H1 (cell line): ENCODE results near the gene OXLD1. TPM values are rescaled to one million over a fixed set of nuclear protein-coding genes. Genes with fewer than 3 reads are reported as not detected.

ENCODE experiments used
- CTCF ChIA-PET: fragments of 300-600 bp; sonication (Branson Sonifier 250); formaldehyde crosslinking; loops from one replicate; lab custom pipeline; 2021; ENCODE audit not compliant: partially characterized antibody; lab: Charles Lee
- POLR2A ChIA-PET: fragments of 300-600 bp; sonication (Branson Sonifier 250); formaldehyde crosslinking; loops from one replicate; lab custom pipeline; 2021; ENCODE audit warnings: inconsistent platforms; ENCODE audit not compliant: partially characterized antibody; lab: Charles Lee
- DNase-seq, 2 experiments: peaks; one replicate each; pipeline versions ENCODE4 v3.0.0 to v3.0.0-alpha.2; 2010 to 2022; ENCODE audit warnings: low spot score in 2 of 2, low read depth in 1 of 2, mixed read lengths in 1 of 2
- FAIRE-seq: peaks from 2 replicates; lab custom pipeline; 2011; peaks lifted over from hg19 to GRCh38; lab: Jason Lieb, UNC
- H2AFZ ChIP-seq: 2 replicates; pipeline ENCODE4 v1.8.1; 2012; ENCODE audit warnings: low read length, inconsistent platforms
- H2AK5ac ChIP-seq: 2 replicates; pipeline ENCODE4 v1.6.1; 2013; ENCODE audit warnings: low read depth, low read length
- H2BK120ac ChIP-seq: replicated peaks from 2 replicates; pipeline ENCODE3; 2013; ENCODE audit warnings: low read depth, low read length, inconsistent platforms
- H2BK12ac ChIP-seq: 2 replicates; pipeline ENCODE4 v1.6.1; 2013; ENCODE audit warnings: low read depth, low read length
- H2BK15ac ChIP-seq: 2 replicates; pipeline ENCODE4 v1.6.1; 2013; ENCODE audit warnings: low read length
- H2BK20ac ChIP-seq: 2 replicates; pipeline ENCODE4 v1.6.1; 2013; ENCODE audit warnings: low read length
- H2BK5ac ChIP-seq: 2 replicates; pipeline ENCODE4 v1.6.1; 2013; ENCODE audit warnings: low read depth, low read length
- H3K14ac ChIP-seq: 2 replicates; pipeline ENCODE4 v1.6.1; 2013; ENCODE audit warnings: inconsistent platforms; ENCODE audit not compliant: insufficient read length
- H3K18ac ChIP-seq: 2 replicates; pipeline ENCODE4 v1.6.1; 2013; ENCODE audit warnings: low read length; ENCODE audit errors: extremely low read depth
- H3K23ac ChIP-seq: 2 replicates; pipeline ENCODE4 v1.6.1; 2013; ENCODE audit warnings: inconsistent platforms; ENCODE audit not compliant: insufficient read length
- H3K23me2 ChIP-seq: 2 replicates; pipeline ENCODE4 v1.6.1; 2013; ENCODE audit warnings: low read depth, low read length
- H3K27ac ChIP-seq: 2 replicates; pipeline ENCODE4 v1.6.1; 2011; ENCODE audit warnings: low read depth, low read length, inconsistent platforms
- H3K27me3 ChIP-seq, 4 experiments: replicated peaks in 1 of 4; 1 replicate in 1 of 4; 2 replicates in 3 of 4; pipeline versions ENCODE4 v1.6.1 to v1.8.1; 2011 to 2013; ENCODE audit warnings: low read length in 3 of 4, mild to moderate bottlenecking in 3 of 4, inconsistent platforms in 2 of 4, mixed read lengths in 2 of 4, moderate library complexity in 1 of 4; ENCODE audit not compliant: control insufficient read depth in 3 of 4, insufficient read depth in 3 of 4; ENCODE audit errors: extremely low read depth in 1 of 4
- H3K36me3 ChIP-seq, 4 experiments: 2 replicates each; pipeline versions ENCODE4 v1.6.1 to v1.8.1; 2011 to 2013; ENCODE audit warnings: mild to moderate bottlenecking in 4 of 4, low read length in 3 of 4, moderate library complexity in 2 of 4, control low read depth in 1 of 4, inconsistent platforms in 1 of 4; ENCODE audit not compliant: insufficient read depth in 4 of 4, control insufficient read depth in 2 of 4
- H3K4ac ChIP-seq: replicated peaks from 2 replicates; pipeline ENCODE3; 2013; ENCODE audit warnings: low read length, low read depth, mixed read lengths, inconsistent platforms; ENCODE audit not compliant: insufficient read length
- H3K4me1 ChIP-seq, 4 experiments: replicated peaks in 1 of 4; 1 replicate in 1 of 4; 2 replicates in 3 of 4; pipeline versions ENCODE4 v1.6.1 to v1.8.1; 2011 to 2013; ENCODE audit warnings: low read length in 3 of 4, inconsistent platforms in 2 of 4, mixed read lengths in 1 of 4; ENCODE audit not compliant: insufficient read depth in 4 of 4, control insufficient read depth in 3 of 4
- H3K4me2 ChIP-seq, 2 experiments: 2 replicates each; pipeline versions ENCODE4 v1.6.1 to v1.8.1; 2011 to 2013; ENCODE audit warnings: low read depth in 2 of 2, low read length in 2 of 2, control low read depth in 1 of 2, inconsistent platforms in 1 of 2, mild to moderate bottlenecking in 1 of 2; ENCODE audit not compliant: insufficient read depth in 1 of 2
- H3K4me3 ChIP-seq, 4 experiments: fragments of 200-600, 300-600 bp in 1 of 4; sonication (generic), shearing (Covaris generic), sonication (Bioruptor Twin) in 1 of 4; 2 replicates each; pipeline versions ENCODE4 v1.5.1 to v1.8.1; 2011 to 2016; ENCODE audit warnings: low read length in 4 of 4, low read depth in 3 of 4, control low read depth in 2 of 4, inconsistent platforms in 2 of 4, mild to moderate bottlenecking in 2 of 4, mixed read lengths in 1 of 4, moderate library complexity in 1 of 4; ENCODE audit not compliant: insufficient read depth in 2 of 4; ENCODE audit errors: extremely low read depth in 1 of 4
- H3K56ac ChIP-seq: replicated peaks from 2 replicates; pipeline ENCODE3; 2013; ENCODE audit warnings: low read depth, mild to moderate bottlenecking, mixed read lengths, low read length, inconsistent platforms; ENCODE audit not compliant: insufficient read length
- H3K79me1 ChIP-seq: 2 replicates; pipeline ENCODE4 v1.6.1; 2013; ENCODE audit warnings: low read depth, low read length, control low read depth
- H3K79me2 ChIP-seq, 2 experiments: 2 replicates each; pipeline versions ENCODE4 v1.6.1 to v1.8.1; 2012 to 2013; ENCODE audit warnings: low read length in 2 of 2, mild to moderate bottlenecking in 2 of 2, inconsistent platforms in 1 of 2; ENCODE audit not compliant: insufficient read depth in 2 of 2, control insufficient read depth in 1 of 2
- H3K9ac ChIP-seq, 4 experiments: replicated peaks in 1 of 4; 1 replicate in 1 of 4; 2 replicates in 3 of 4; pipeline versions ENCODE4 v1.6.1 to v1.8.1; 2011 to 2013; ENCODE audit warnings: low read depth in 3 of 4, low read length in 3 of 4, control low read depth in 2 of 4, mild to moderate bottlenecking in 2 of 4, moderate library complexity in 2 of 4, inconsistent platforms in 1 of 4; ENCODE audit errors: extremely low read depth in 1 of 4
- H3K9me3 ChIP-seq, 2 experiments: 2 replicates each; pipeline versions ENCODE4 v1.6.1 to v1.8.1; 2012 to 2013; ENCODE audit warnings: mild to moderate bottlenecking in 2 of 2, moderate library complexity in 2 of 2, control low read depth in 1 of 2, inconsistent platforms in 1 of 2, low read depth in 1 of 2, low read length in 1 of 2, mixed read lengths in 1 of 2; ENCODE audit not compliant: insufficient read depth in 2 of 2
- H4K20me1 ChIP-seq, 2 experiments: replicated peaks in 1 of 2; 2 replicates each; pipeline versions ENCODE3 to v1.8.1; 2011 to 2013; ENCODE audit warnings: inconsistent platforms in 2 of 2, low read length in 2 of 2, mild to moderate bottlenecking in 1 of 2; ENCODE audit not compliant: insufficient read depth in 2 of 2, control insufficient read depth in 1 of 2
- H4K5ac ChIP-seq: 2 replicates; pipeline ENCODE4 v1.6.1; 2013; ENCODE audit warnings: low read length, low read depth, mixed read lengths, inconsistent platforms; ENCODE audit not compliant: insufficient read length
- H4K8ac ChIP-seq: 2 replicates; pipeline ENCODE4 v1.8.0; 2013; ENCODE audit warnings: mild to moderate bottlenecking, moderate library complexity, low read length, inconsistent platforms; ENCODE audit not compliant: insufficient read depth; ENCODE audit errors: extremely low read depth
- H4K91ac ChIP-seq: replicated peaks from 2 replicates; pipeline ENCODE3; 2013; ENCODE audit warnings: low read length, mixed read lengths, inconsistent platforms; ENCODE audit not compliant: insufficient read length
- ASH2L ChIP-seq: fragments of 200-600, 300-600 bp; sonication (generic); IDR thresholded peaks from one replicate; pipeline ENCODE4 v1.7.1; 2017; ENCODE audit warnings: low read length
- JUND ChIP-seq: IDR thresholded peaks from 2 replicates; pipeline ENCODE4 v1.6.1; 2011; ENCODE audit warnings: mild to moderate bottlenecking, improper control_type of control experiment, low read length
- MAFK ChIP-seq: IDR thresholded peaks from 2 replicates; pipeline ENCODE4 v1.6.1; 2012; ENCODE audit warnings: low read depth, mild to moderate bottlenecking, improper control_type of control experiment, low read length
- NANOG ChIP-seq: IDR thresholded peaks from 2 replicates; pipeline ENCODE4 v1.6.1; 2011; ENCODE audit warnings: low read length, low read depth, mild to moderate bottlenecking, inconsistent platforms; ENCODE audit not compliant: insufficient read depth, poor library complexity, severe bottlenecking
- NRF1 ChIP-seq: IDR thresholded peaks from 2 replicates; pipeline ENCODE4 v1.6.1; 2011; ENCODE audit warnings: mild to moderate bottlenecking, low read depth, low read length, improper control_type of control experiment
- POLR2A ChIP-seq, 2 experiments: IDR thresholded peaks; 1 replicate in 1 of 2; 2 replicates in 1 of 2; pipeline ENCODE4 v1.6.1; 2011; ENCODE audit warnings: low read depth in 2 of 2, low read length in 2 of 2, mild to moderate bottlenecking in 2 of 2; ENCODE audit errors: control extremely low read depth in 1 of 2
- RFX5 ChIP-seq: IDR thresholded peaks from 2 replicates; pipeline ENCODE4 v1.6.1; 2011; ENCODE audit warnings: low read depth, low read length, improper control_type of control experiment, borderline replicate concordance
- RNF2 ChIP-seq: fragments of 200-900, 300-1000 bp; sonication (generic); IDR thresholded peaks from 2 replicates; pipeline ENCODE4 v1.7.1; 2016; ENCODE audit warnings: borderline replicate concordance, low read depth, mild to moderate bottlenecking, antibody characterized with exemption, low read length; ENCODE audit not compliant: poor library complexity, severe bottlenecking; ENCODE audit errors: missing control alignments
- SP1 ChIP-seq: IDR thresholded peaks from 2 replicates; pipeline ENCODE4 v1.6.1; 2011; ENCODE audit warnings: low read depth, low read length
- SRF ChIP-seq: IDR thresholded peaks from 2 replicates; pipeline ENCODE4 v1.6.1; 2011; ENCODE audit warnings: mild to moderate bottlenecking, low read depth, low read length, moderate library complexity
- TAF7 ChIP-seq: optimal IDR thresholded peaks from 2 replicates; pipeline ENCODE3; 2011; ENCODE audit warnings: low read depth, mild to moderate bottlenecking, inconsistent platforms, low read length, moderate library complexity, borderline replicate concordance
- WGBS, 2 experiments: shearing (Covaris generic) in 1 of 2; methylation state at CpG; one replicate each; pipeline versions ENCODE4 v1.1.6 to v1.1.7; 2013 to 2015; ENCODE audit warnings: low lambda C conversion rate in 2 of 2, mixed read lengths in 2 of 2, inconsistent platforms in 1 of 2, low coverage in 1 of 2, missing lambda C conversion rate in 1 of 2; ENCODE audit not compliant: insufficient replicate concordance in 2 of 2, insufficient coverage in 1 of 2, insufficient read length in 1 of 2; ENCODE audit errors: extremely low coverage in 1 of 2, missing lambda C conversion rate in 1 of 2; 5-methylcytosine and 5-hydroxymethylcytosine counted together
- polyA plus RNA-seq, 7 experiments: library from polyadenylated mRNA; depleted of rRNA in 3 of 7; stranded (reverse) in 5 of 7; unstranded in 2 of 7; fragments of >200 nt in 5 of 7; fragments of 200-250 nt in 2 of 7; gene quantifications; 1 replicate in 5 of 7; 2 replicates in 1 of 7; 4 replicates in 1 of 7; pipeline versions ENCODE4 v1.2.1 to v1.2.3, GENCODE V29; 2011 to 2013; ENCODE audit warnings: missing spikeins in 2 of 7, mixed read lengths in 2 of 7
- total RNA-seq: library from RNA; stranded (reverse); fragmentation: NEBNext Ultra II Directional; extraction: Animal tissue kit (Norgen Biotek cat#: 25700); gene quantifications from 2 replicates; pipeline ENCODE4 v1.2.1, GENCODE V29; 2021

OXLD1 gene
- total and polyA plus RNA-seq, 2 of the 8 experiments (the other 6 are each of a cell fraction or from before 2014, with no cell fraction given) = 41.5 to 61.9 TPM

DNA sequence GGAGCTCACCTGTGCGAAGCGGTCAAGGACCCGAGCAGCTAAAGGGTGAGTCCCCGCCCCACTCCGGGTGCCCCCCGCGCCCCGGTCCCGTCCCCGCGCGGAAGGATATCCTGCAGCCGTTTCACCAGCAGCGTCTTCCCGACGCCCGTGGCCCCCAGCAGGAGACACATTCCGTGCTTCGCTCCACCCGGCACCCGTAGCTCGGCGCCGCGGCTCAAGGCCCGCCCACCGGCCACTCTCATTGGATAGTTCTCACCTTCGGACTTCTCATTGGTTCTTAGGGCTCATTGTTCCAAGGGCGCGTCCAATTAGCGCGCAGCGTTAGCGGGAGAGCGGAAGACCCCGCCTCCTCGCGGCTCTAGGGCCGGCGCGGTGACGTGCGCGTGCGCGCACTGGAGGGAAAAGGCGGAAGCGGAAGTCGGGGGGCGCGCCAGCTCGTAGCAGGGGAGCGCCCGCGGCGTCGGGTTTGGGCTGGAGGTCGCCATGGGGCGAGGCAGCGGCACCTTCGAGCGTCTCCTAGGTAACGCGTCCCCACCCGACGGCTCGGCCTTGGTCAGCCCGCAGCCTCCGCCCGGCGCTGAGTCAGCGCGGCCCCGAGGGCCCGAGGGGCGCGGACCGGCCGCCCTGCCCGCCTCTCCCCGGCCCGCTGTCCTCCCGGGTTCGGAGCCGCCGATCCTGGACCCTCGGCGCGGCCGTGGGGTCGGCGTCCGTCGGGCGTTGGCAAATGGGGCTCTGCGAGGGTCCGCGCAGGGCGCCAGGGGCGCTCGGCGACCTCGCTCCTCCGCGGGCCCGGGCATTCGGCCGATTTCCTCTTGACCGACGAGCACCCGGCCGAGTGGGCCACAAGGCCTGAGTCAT lies 17.4 kb upstream of the OXLD1 start, which contains the start of the genes ARL16 and HGS:
ARL16 (minus strand) TSS at position 214 of the 858 bp plus-strand sequence; CDS start at position 170, 44 bp downstream.
HGS (plus strand) TSS at position 428 of the 858 bp plus-strand sequence; CDS start at position 484, 56 bp downstream.
- FAIRE-seq (no peak), DNase-seq (peak; percentile 97 to 98)
- Histone ChIP-seq H3K4ac (no peak within 1 kb of the TSS), H3K79me1 (peaks cover 15% of the 10 kb centered on the region), H3K27ac (peak within 1 kb of the TSS; percentile 58), H2AFZ (no peak within 1 kb of the TSS), H3K36me3 (peaks cover 2 to 20% (median 16%) of the 10 kb centered on the region in 4 experiments; a peak in 6 of 8 replicates), H3K4me1 (peaks cover 3 to 14% (median 7%) of the 10 kb centered on the region in 4 experiments; a peak in 6 of 7 replicates), H3K23ac (no peak within 1 kb of the TSS), H3K14ac (no peak within 1 kb of the TSS), H4K8ac (peak within 1 kb of the TSS; percentile 90), H4K5ac (peak within 1 kb of the TSS; percentile 56), H2BK12ac (no peak within 1 kb of the TSS), H4K91ac (peak within 1 kb of the TSS; percentile 34), H3K56ac (peak within 1 kb of the TSS; percentile 70), H3K4me3 (peak within 1 kb of the TSS; percentile 76 to 89 (median 87)), H3K23me2 (peaks cover 12% of the 10 kb centered on the region), H2AK5ac (peak within 1 kb of the TSS; percentile 95; the same call in 1 of the 2 replicates), H2BK20ac (no peak within 1 kb of the TSS), H2BK120ac (no peak within 1 kb of the TSS), H2BK15ac (0 out of 2 replicates have a peak within 1 kb of the TSS, but pooled peaks have one; percentile 61), H4K20me1 (peaks cover 0 to 27% of the 10 kb centered on the region in 2 experiments), H3K18ac (peak within 1 kb of the TSS; percentile 32), H3K27me3 (no peaks in the 10 kb centered on the region; a peak in 1 of 7 replicates), H3K9me3 (no peaks in the 10 kb centered on the region), H3K4me2 (peak within 1 kb of the TSS; percentile 77 to 88), H3K9ac (peak within 1 kb of the TSS; percentile 72 to 76 (median 73)), H3K79me2 (peaks cover 4 to 39% of the 10 kb centered on the region in 2 experiments; a peak in 3 of 4 replicates), H2BK5ac (peak within 1 kb of the TSS; percentile 60; the same call in 1 of the 2 replicates)
- ChIA-PET CTCF (interaction anchor here (0.8 to 3.1 kb wide), 9 partner anchors 8 to 185 kb away, joined by 3 to 20 read pairs (median 5); no protein-coding TSS in a partner anchor), POLR2A (interaction anchor here (0.8 to 28.4 kb wide), 13 partner anchors 8 to 195 kb away, joined by 3 to 436 read pairs (median 5); partner anchors contain the start of genes CCDC137, MRPL12, NPLOC4 and OXLD1)
- WGBS, 2 experiments = 2% methylated on average over 65 of the region's 112 CpGs; no CpG with 5 or more reads in 1 of the 2 experiments
- peak; percentile 38 for TF ChIP-seq ASH2L
- TF ChIP-seq SP1 = peak; percentile 97
- TF ChIP-seq NANOG = no peak
- TF ChIP-seq RNF2 = no peak
- TF ChIP-seq MAFK = no peak; the same call in 1 of the 2 replicates
- TF ChIP-seq NRF1 = peak; percentile 72
- TF ChIP-seq TAF7 = no peak
- TF ChIP-seq JUND = no peak
- no peak for TF ChIP-seq SRF
- TF ChIP-seq POLR2A (IDR thresholded peaks at IDR 0.05; ENCODE audit: control extremely low read depth in 1 of 2, low read depth in 2 of 2, low read length in 2 of 2) = no peak; a peak in 1 of 3 replicates
- no peak for TF ChIP-seq RFX5
